Liver (tissue), 9 donors: ENCODE data around the gene TSC1. TPM values are rescaled to one million over a fixed set of nuclear protein-coding genes. Genes with fewer than 3 reads are reported as not detected.

Source experiments
- DNase-seq: peaks from one replicate; pipeline ENCODE4 v3.0.0-alpha.2; 2017; ENCODE audit warnings: low spot score
- H3K27ac ChIP-seq, 2 donors: one replicate each; pipeline ENCODE4 v1.7.0; 2013; ENCODE audit warnings: inconsistent platforms in 2 of 2, low read length in 2 of 2, control low read depth in 1 of 2, low read depth in 1 of 2, mild to moderate bottlenecking in 1 of 2
- H3K27me3 ChIP-seq, 4 donors: one replicate each; pipeline versions ENCODE4 v1.6.1 to v1.7.0; 2013; ENCODE audit warnings: low read length in 3 of 4, inconsistent platforms in 1 of 4, mild to moderate bottlenecking in 1 of 4, moderate library complexity in 1 of 4; ENCODE audit not compliant: control insufficient read depth in 4 of 4, insufficient read depth in 4 of 4
- H3K36me3 ChIP-seq, 4 donors: one replicate each; pipeline versions ENCODE4 v1.6.1 to v1.7.0; 2013; ENCODE audit warnings: low read length in 3 of 4, mild to moderate bottlenecking in 3 of 4, low read depth in 1 of 4, moderate library complexity in 1 of 4; ENCODE audit not compliant: control insufficient read depth in 4 of 4, insufficient read depth in 3 of 4
- H3K4me1 ChIP-seq, 4 donors: one replicate each; pipeline versions ENCODE4 v1.6.1 to v1.7.0; 2013; ENCODE audit warnings: low read length in 3 of 4, mild to moderate bottlenecking in 3 of 4, moderate library complexity in 1 of 4; ENCODE audit not compliant: control insufficient read depth in 4 of 4, insufficient read depth in 4 of 4
- H3K4me3 ChIP-seq, 3 donors: one replicate each; pipeline versions ENCODE4 v1.6.1 to v1.7.0; 2013; ENCODE audit warnings: low read length in 3 of 3, control low read depth in 1 of 3, low read depth in 1 of 3, mild to moderate bottlenecking in 1 of 3
- H3K9ac ChIP-seq, 2 donors: one replicate each; pipeline ENCODE4 v1.7.0; 2013; ENCODE audit warnings: low read length in 2 of 2, mild to moderate bottlenecking in 2 of 2, moderate library complexity in 2 of 2, control low read depth in 1 of 2, low read depth in 1 of 2
- H3K9me3 ChIP-seq, 4 donors: one replicate each; pipeline versions ENCODE4 v1.6.1 to v1.7.0; 2013; ENCODE audit warnings: low read length in 3 of 4; ENCODE audit not compliant: control insufficient read depth in 4 of 4
- EGR1 ChIP-seq, 2 donors: IDR thresholded peaks; 2 replicates each; pipeline ENCODE4 v1.6.1; 2016 to 2018; ENCODE audit warnings: antibody characterized with exemption in 2 of 2, low read depth in 2 of 2
- FOXA1 ChIP-seq: IDR thresholded peaks from 2 replicates; pipeline ENCODE4 v1.6.1; 2016; ENCODE audit warnings: antibody characterized with exemption
- FOXA2 ChIP-seq: IDR thresholded peaks from 2 replicates; pipeline ENCODE4 v1.6.1; 2016; ENCODE audit warnings: antibody characterized with exemption
- GABPA ChIP-seq, 2 donors: IDR thresholded peaks in 1 of 2; conservative IDR thresholded peaks in 1 of 2; 2 replicates each; pipeline ENCODE4 v1.6.1; 2016; ENCODE audit warnings: antibody characterized with exemption in 2 of 2, mild to moderate bottlenecking in 1 of 2, moderate library complexity in 1 of 2
- HNF4A ChIP-seq, 2 donors: conservative IDR thresholded peaks; 2 replicates each; pipeline ENCODE4 v1.6.1; 2016; ENCODE audit warnings: antibody characterized with exemption in 2 of 2, mild to moderate bottlenecking in 2 of 2
- HNF4G ChIP-seq: IDR thresholded peaks from 2 replicates; pipeline ENCODE4 v1.6.1; 2016; ENCODE audit warnings: antibody characterized with exemption
- JUND ChIP-seq, 2 donors: IDR thresholded peaks; 2 replicates each; pipeline ENCODE4 v1.6.1; 2016; ENCODE audit warnings: antibody characterized with exemption in 2 of 2
- NR2F2 ChIP-seq: IDR thresholded peaks from 2 replicates; pipeline ENCODE4 v1.6.1; 2016; ENCODE audit warnings: antibody characterized with exemption
- RAD21 ChIP-seq, 2 donors: IDR thresholded peaks; 2 replicates each; pipeline ENCODE4 v1.6.1; 2016; ENCODE audit warnings: antibody characterized with exemption in 2 of 2, mild to moderate bottlenecking in 2 of 2
- RXRA ChIP-seq, 2 donors: IDR thresholded peaks; 2 replicates each; pipeline ENCODE4 v1.6.1; 2017 to 2018; ENCODE audit warnings: antibody characterized with exemption in 2 of 2, mild to moderate bottlenecking in 1 of 2
- SP1 ChIP-seq: IDR thresholded peaks from 2 replicates; pipeline ENCODE4 v1.6.1; 2018; ENCODE audit warnings: antibody characterized with exemption, mild to moderate bottlenecking
- TAF1 ChIP-seq: conservative IDR thresholded peaks from 2 replicates; pipeline ENCODE4 v1.6.1; 2016; ENCODE audit warnings: antibody characterized with exemption, mild to moderate bottlenecking
- YY1 ChIP-seq: IDR thresholded peaks from 2 replicates; pipeline ENCODE4 v1.6.1; 2016; ENCODE audit warnings: antibody characterized with exemption, mild to moderate bottlenecking
- WGBS: extraction: QIAGEN DNeasy Blood & Tissue Kit; methylation state at CpG from one replicate; pipeline ENCODE4 v1.1.7; 2013; 5-methylcytosine and 5-hydroxymethylcytosine counted together
- polyA plus RNA-seq, 2 donors: library from polyadenylated mRNA; stranded (reverse) in 1 of 2; unstranded in 1 of 2; fragments of 200-250 nt in 1 of 2; fragments of >200 nt in 1 of 2; fragmentation: Nextera tagmentation in 1 of 2; extraction: Ambion mirVana in 1 of 2; gene quantifications; one replicate each; pipeline versions ENCODE4 v1.2.1 to v1.2.3, GENCODE V29; 2013 to 2015
- total RNA-seq, 2 donors: library from RNA; depleted of rRNA; stranded (reverse); fragments of >200 nt; gene quantifications; one replicate each; pipeline ENCODE4 v1.2.3, GENCODE V29; 2014
- TF ChIP-seq, protein P1 (sequence below): IDR thresholded peaks from 2 replicates; pipeline ENCODE4 v1.6.1; 2016; ENCODE audit warnings: antibody characterized with exemption
- TF ChIP-seq, protein P2 (sequence below): fragments of 150-350 bp; IDR thresholded peaks from 2 replicates; pipeline ENCODE4 v1.5.1; 2017; ENCODE audit warnings: improper control_type of control experiment, low read depth, low read length; ENCODE audit not compliant: missing input control
- TF ChIP-seq, protein P3 (sequence below): IDR thresholded peaks from 2 replicates; pipeline ENCODE4 v1.6.1; 2016; ENCODE audit warnings: antibody characterized with exemption
- TF ChIP-seq, protein P4 (sequence below): IDR thresholded peaks from 2 replicates; pipeline ENCODE4 v1.6.1; 2016; ENCODE audit warnings: antibody characterized with exemption, mild to moderate bottlenecking
- TF ChIP-seq, protein P5 (sequence below): IDR thresholded peaks from 2 replicates; pipeline ENCODE4 v1.6.1; 2016; ENCODE audit warnings: antibody characterized with exemption
- donor health status: healthy.
- donor health status: healthy.
- donor health status: healthy.
- donor health status: healthy.
- donor health status: healthy.

The TSC1 gene
- total and polyA plus RNA-seq, 4 donors, result 4.6 to 33.5 (median 15.6) TPM

DNA sequence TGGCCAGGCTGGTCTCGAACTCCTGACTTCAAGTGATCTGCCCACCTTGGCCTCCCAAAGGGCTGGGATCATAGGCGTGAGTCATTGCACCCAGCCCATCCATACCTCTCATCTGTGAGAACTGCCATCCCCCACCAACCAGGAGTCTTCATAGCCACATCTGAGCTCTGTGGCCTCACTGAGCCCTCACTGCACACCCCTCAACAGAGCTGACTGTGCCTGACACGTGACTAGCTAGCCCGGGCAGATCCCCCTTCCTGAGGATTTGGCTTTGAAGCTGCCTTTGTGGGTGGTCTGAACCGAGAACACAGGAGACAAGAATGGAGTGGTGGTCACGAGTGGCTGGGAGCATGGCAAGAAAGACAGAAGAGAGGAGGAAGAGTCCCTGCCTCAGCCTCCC, 81.9 kb downstream of the TSC1 start:
- H3K27ac ChIP-seq, result no peak overlapping the region
- no peaks in the 10 kb centered on the region for H3K36me3 ChIP-seq
- no peak for DNase-seq
- peaks cover 0 to 6% (median 0%) of the 10 kb centered on the region in 4 donors for H3K27me3 ChIP-seq
- H3K9me3 ChIP-seq, result no peaks in the 10 kb centered on the region
- no peak overlapping the region for H3K4me3 ChIP-seq
- H3K9ac ChIP-seq, result no peak overlapping the region
- TF ChIP-seq HNF4G (no peak), EGR1 (IDR thresholded peaks at IDR 0.05; ENCODE audit: low read depth in 2 of 2) (no peak), FOXA1 (no peak), YY1 (no peak), HNF4A (conservative IDR thresholded peaks at IDR 0.05) (no peak), TAF1 (no peak), NR2F2 (no peak), GABPA (IDR thresholded peaks at IDR 0.05 in 1 of 2, conservative IDR thresholded peaks at IDR 0.05 in 1 of 2) (no peak), SP1 (no peak), JUND (IDR thresholded peaks at IDR 0.05) (no peak), FOXA2 (no peak), RXRA (IDR thresholded peaks at IDR 0.05) (no peak), RAD21 (IDR thresholded peaks at IDR 0.05) (no peak)
- TF ChIP-seq, protein P1, sequence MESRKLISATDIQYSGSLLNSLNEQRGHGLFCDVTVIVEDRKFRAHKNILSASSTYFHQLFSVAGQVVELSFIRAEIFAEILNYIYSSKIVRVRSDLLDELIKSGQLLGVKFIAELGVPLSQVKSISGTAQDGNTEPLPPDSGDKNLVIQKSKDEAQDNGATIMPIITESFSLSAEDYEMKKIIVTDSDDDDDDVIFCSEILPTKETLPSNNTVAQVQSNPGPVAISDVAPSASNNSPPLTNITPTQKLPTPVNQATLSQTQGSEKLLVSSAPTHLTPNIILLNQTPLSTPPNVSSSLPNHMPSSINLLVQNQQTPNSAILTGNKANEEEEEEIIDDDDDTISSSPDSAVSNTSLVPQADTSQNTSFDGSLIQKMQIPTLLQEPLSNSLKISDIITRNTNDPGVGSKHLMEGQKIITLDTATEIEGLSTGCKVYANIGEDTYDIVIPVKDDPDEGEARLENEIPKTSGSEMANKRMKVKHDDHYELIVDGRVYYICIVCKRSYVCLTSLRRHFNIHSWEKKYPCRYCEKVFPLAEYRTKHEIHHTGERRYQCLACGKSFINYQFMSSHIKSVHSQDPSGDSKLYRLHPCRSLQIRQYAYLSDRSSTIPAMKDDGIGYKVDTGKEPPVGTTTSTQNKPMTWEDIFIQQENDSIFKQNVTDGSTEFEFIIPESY, result no peak
- TF ChIP-seq, protein P2, sequence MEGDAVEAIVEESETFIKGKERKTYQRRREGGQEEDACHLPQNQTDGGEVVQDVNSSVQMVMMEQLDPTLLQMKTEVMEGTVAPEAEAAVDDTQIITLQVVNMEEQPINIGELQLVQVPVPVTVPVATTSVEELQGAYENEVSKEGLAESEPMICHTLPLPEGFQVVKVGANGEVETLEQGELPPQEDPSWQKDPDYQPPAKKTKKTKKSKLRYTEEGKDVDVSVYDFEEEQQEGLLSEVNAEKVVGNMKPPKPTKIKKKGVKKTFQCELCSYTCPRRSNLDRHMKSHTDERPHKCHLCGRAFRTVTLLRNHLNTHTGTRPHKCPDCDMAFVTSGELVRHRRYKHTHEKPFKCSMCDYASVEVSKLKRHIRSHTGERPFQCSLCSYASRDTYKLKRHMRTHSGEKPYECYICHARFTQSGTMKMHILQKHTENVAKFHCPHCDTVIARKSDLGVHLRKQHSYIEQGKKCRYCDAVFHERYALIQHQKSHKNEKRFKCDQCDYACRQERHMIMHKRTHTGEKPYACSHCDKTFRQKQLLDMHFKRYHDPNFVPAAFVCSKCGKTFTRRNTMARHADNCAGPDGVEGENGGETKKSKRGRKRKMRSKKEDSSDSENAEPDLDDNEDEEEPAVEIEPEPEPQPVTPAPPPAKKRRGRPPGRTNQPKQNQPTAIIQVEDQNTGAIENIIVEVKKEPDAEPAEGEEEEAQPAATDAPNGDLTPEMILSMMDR, result no peak
- TF ChIP-seq, protein P3, sequence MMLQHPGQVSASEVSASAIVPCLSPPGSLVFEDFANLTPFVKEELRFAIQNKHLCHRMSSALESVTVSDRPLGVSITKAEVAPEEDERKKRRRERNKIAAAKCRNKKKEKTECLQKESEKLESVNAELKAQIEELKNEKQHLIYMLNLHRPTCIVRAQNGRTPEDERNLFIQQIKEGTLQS, result no peak
- TF ChIP-seq, protein P4, sequence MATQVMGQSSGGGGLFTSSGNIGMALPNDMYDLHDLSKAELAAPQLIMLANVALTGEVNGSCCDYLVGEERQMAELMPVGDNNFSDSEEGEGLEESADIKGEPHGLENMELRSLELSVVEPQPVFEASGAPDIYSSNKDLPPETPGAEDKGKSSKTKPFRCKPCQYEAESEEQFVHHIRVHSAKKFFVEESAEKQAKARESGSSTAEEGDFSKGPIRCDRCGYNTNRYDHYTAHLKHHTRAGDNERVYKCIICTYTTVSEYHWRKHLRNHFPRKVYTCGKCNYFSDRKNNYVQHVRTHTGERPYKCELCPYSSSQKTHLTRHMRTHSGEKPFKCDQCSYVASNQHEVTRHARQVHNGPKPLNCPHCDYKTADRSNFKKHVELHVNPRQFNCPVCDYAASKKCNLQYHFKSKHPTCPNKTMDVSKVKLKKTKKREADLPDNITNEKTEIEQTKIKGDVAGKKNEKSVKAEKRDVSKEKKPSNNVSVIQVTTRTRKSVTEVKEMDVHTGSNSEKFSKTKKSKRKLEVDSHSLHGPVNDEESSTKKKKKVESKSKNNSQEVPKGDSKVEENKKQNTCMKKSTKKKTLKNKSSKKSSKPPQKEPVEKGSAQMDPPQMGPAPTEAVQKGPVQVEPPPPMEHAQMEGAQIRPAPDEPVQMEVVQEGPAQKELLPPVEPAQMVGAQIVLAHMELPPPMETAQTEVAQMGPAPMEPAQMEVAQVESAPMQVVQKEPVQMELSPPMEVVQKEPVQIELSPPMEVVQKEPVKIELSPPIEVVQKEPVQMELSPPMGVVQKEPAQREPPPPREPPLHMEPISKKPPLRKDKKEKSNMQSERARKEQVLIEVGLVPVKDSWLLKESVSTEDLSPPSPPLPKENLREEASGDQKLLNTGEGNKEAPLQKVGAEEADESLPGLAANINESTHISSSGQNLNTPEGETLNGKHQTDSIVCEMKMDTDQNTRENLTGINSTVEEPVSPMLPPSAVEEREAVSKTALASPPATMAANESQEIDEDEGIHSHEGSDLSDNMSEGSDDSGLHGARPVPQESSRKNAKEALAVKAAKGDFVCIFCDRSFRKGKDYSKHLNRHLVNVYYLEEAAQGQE, result no peak
- TF ChIP-seq, protein P5, sequence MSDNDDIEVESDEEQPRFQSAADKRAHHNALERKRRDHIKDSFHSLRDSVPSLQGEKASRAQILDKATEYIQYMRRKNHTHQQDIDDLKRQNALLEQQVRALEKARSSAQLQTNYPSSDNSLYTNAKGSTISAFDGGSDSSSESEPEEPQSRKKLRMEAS, result no peak
- 87% methylated on average over 6 of the region's 6 CpGs for WGBS
- H3K4me1 ChIP-seq, result no peaks in the 10 kb centered on the region
